Esophagus muscularis mucosa (tissue), 4 donors: ENCODE measurements around the gene SLC30A10. TPM values are rescaled to one million over a fixed set of nuclear protein-coding genes. Genes with fewer than 3 reads are reported as not detected.
"Not testable (repeated sequence)": the region's sequence is repeated elsewhere in the genome, so short reads cannot be mapped to it uniquely, and the experiment has no call there.

ENCODE experiments used
- DNase-seq: peaks from one replicate; pipeline ENCODE4 v3.0.0-alpha.2; 2017; ENCODE audit errors: extremely low spot score
- H3K27ac ChIP-seq, 4 donors: fragments of 200-600 bp; sonication (generic); replicated peaks in 1 of 4; 1 replicate in 3 of 4; 2 replicates in 1 of 4; pipeline ENCODE4 v1.5.1; 2016 to 2019; ENCODE audit warnings: mild to moderate bottlenecking in 1 of 4
- H3K27me3 ChIP-seq, 4 donors: fragments of 200-600 bp; sonication (generic); one replicate each; pipeline versions ENCODE4 v1.5.1 to v1.6.0; 2016 to 2019
- H3K36me3 ChIP-seq, 4 donors: fragments of 200-600 bp; sonication (generic); one replicate each; pipeline ENCODE4 v1.5.1; 2016 to 2019
- H3K4me1 ChIP-seq, 4 donors: fragments of 200-600 bp; sonication (generic); one replicate each; pipeline ENCODE4 v1.5.1; 2016 to 2019
- H3K4me3 ChIP-seq, 4 donors: fragments of 200-600 bp; sonication (generic); 1 replicate in 2 of 4; 2 replicates in 2 of 4; pipeline ENCODE4 v1.5.1; 2016 to 2019; ENCODE audit warnings: mild to moderate bottlenecking in 4 of 4, moderate library complexity in 1 of 4
- H3K9me3 ChIP-seq, 4 donors: fragments of 200-600 bp; sonication (generic); 1 replicate in 3 of 4; 2 replicates in 1 of 4; pipeline ENCODE4 v1.5.1; 2016 to 2019
- EP300 ChIP-seq: sonication (generic); formaldehyde crosslinking; IDR thresholded peaks from one replicate; pipeline ENCODE4 v1.6.1; 2017; ENCODE audit warnings: antibody characterized with exemption
- POLR2A ChIP-seq: fragments of 450-650 bp; IDR thresholded peaks from one replicate; pipeline ENCODE4 v1.6.1; 2017; ENCODE audit warnings: antibody characterized with exemption, moderate library complexity, mild to moderate bottlenecking, low read depth
- POLR2AphosphoS5 ChIP-seq, 2 donors: sonication (generic); formaldehyde crosslinking; IDR thresholded peaks; one replicate each; pipeline ENCODE4 v1.6.1; 2017; ENCODE audit warnings: antibody characterized with exemption in 2 of 2
- WGBS: methylation state at CpG from one replicate; pipeline ENCODE4 v1.1.5; 2018; 5-methylcytosine and 5-hydroxymethylcytosine counted together
- intact Hi-C: fragments of 100-400 bp; cut with DNase I; formaldehyde crosslinking; loops from one replicate; pipeline ENCODE4 v1.15.1; 2023
- small RNA-seq, 3 donors: library from RNA; depleted of rRNA; stranded (forward); fragments of <200 nt; gene quantifications; one replicate each; pipeline ENCODE3, GENCODE V24; 2016
- total RNA-seq, 4 donors: library from RNA; depleted of rRNA; stranded (reverse); fragments of >200 nt; gene quantifications; one replicate each; pipeline versions ENCODE4 v1.1.0 to v1.2.1, GENCODE V29; 2016
- TF ChIP-seq, protein P1 (sequence below), 3 experiments: fragments of 200-600 bp in 2 of 3; fragments of 450-650 bp in 1 of 3; sonication (generic) in 2 of 3; IDR thresholded peaks; one replicate each; pipeline ENCODE4 v1.5.1; 2017 to 2019; ENCODE audit warnings: antibody characterized with exemption in 3 of 3, mild to moderate bottlenecking in 2 of 3, moderate library complexity in 1 of 3

Gene SLC30A10
- total RNA-seq, 4 donors from 2014 or later: not detected

DNA sequence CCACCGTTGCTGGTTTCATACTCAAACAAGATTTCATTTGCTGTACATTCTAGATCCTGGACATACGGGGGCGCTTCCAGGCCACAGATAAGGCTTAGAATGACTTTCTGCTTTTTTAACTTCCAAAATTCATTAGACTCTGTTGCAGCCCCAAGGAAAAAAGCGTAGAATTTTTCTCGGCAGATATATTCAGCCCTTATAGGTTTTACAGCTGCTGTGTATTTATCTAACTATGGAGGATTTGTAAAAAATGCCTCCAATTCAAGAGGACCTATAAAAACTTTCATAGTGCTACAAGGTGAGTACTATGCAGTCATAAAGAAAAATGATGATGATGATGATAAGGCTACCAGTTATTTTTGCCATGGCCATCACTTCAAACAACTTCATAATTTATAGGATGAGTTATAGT lies 51.6 kb downstream of the SLC30A10 start:
- Histone ChIP-seq H3K4me3 (no peak overlapping the region), H3K27ac (no peak overlapping the region), H3K36me3 (no peaks in the 10 kb centered on the region), H3K27me3 (peaks cover 0 to 4% (median 0%) of the 10 kb centered on the region in 4 donors), H3K9me3 (no peaks in the 10 kb centered on the region), H3K4me1 (no peaks in the 10 kb centered on the region)
- TF ChIP-seq EP300 (no peak), POLR2A (no peak), POLR2AphosphoS5 (IDR thresholded peaks at IDR 0.05) (no peak)
- TF ChIP-seq, protein P1, sequence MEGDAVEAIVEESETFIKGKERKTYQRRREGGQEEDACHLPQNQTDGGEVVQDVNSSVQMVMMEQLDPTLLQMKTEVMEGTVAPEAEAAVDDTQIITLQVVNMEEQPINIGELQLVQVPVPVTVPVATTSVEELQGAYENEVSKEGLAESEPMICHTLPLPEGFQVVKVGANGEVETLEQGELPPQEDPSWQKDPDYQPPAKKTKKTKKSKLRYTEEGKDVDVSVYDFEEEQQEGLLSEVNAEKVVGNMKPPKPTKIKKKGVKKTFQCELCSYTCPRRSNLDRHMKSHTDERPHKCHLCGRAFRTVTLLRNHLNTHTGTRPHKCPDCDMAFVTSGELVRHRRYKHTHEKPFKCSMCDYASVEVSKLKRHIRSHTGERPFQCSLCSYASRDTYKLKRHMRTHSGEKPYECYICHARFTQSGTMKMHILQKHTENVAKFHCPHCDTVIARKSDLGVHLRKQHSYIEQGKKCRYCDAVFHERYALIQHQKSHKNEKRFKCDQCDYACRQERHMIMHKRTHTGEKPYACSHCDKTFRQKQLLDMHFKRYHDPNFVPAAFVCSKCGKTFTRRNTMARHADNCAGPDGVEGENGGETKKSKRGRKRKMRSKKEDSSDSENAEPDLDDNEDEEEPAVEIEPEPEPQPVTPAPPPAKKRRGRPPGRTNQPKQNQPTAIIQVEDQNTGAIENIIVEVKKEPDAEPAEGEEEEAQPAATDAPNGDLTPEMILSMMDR (IDR thresholded peaks at IDR 0.05): no peak
- intact Hi-C loops: no loop called here
- 78% methylated on average over 5 of the region's 5 CpGs for WGBS
- no peak for DNase-seq

DNA sequence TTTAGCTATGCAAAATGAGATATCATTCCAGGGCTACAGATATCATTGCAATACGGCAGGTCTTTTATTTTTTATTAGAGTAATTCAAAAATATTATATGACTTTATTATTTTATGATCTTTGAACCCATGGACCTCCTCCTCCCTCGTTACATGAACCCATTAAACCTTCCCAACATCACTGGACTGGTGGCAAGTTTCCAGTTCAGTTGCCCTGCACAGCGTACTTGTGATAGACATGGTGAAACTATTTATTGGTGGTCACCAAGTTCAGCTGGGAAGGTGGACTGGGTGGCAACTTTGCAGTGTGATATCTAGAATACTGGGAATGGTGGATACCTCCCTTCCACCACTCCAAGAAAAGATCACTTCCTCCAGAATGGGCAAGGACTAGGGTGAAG lies 52.5 kb downstream of the SLC30A10 start:
- DNase-seq: no peak
- WGBS: 87% methylated on average over 3 of the region's 3 CpGs
- intact Hi-C loops: no loop called here
- no peak for TF ChIP-seq EP300
- TF ChIP-seq, protein P1 (IDR thresholded peaks at IDR 0.05): no peak
- TF ChIP-seq POLR2AphosphoS5 (IDR thresholded peaks at IDR 0.05): no peak
- no peak for TF ChIP-seq POLR2A
- Histone ChIP-seq H3K36me3 (no peaks in the 10 kb centered on the region), H3K27ac (no peak overlapping the region), H3K9me3 (no peaks in the 10 kb centered on the region), H3K4me1 (no peaks in the 10 kb centered on the region), H3K27me3 (peaks cover 0 to 4% (median 0%) of the 10 kb centered on the region in 4 donors), H3K4me3 (no peak overlapping the region)

DNA sequence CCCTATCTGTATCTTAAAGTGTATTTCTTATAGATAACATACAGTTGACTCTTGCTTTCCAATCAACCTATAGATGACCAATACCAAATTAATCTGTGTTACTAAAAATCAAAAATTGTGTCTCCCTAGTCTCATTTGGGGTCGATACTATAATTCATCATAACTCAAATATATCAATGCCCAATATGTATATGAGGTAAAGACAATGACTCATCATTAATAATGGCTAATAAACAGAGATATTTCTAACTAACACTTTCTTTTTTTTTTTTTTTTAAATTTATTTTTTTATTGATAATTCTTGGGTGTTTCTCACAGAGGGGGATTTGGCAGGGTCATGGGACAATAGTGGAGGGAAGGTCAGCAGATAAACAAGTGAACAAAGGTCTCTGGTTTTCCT lies 55.8 kb downstream of the SLC30A10 start:
- WGBS: 87% methylated on average over 1 of the region's 1 CpG
- H3K36me3 ChIP-seq, H3K27ac ChIP-seq, H3K4me3 ChIP-seq, H3K27me3 ChIP-seq, H3K4me1 ChIP-seq, H3K9me3 ChIP-seq, intact Hi-C loops, DNase-seq: not testable (repeated sequence)

DNA sequence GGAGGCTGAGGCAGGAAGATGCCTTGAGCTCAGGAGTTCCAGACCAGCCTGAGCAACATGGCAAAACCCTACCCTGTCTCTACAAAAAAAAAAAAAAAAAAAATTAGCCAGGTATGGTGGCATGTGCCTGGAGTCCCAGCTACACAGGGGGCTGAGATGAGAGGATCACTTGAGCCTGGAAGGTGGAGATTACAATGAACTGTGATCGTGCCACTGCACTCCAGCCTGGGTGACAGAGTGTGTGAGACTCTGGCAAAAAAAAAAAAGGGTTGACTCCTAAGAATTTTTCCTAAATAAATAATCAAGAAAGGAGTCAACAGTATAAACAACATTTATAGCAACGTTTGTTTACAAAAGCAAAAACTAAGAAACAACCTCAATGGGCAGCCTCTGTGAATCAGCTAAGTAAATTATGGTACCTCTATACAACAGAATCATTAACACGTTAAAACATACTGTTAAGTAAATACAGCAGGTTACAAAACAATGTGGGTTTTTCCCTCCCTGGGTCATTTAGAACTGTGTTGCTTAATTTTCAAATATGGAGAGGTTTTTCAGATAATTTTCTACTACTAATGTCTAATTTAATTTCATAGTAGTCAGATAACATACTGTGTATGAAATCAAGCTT lies 56.8 kb downstream of the SLC30A10 start:
- TF ChIP-seq, protein P1 (IDR thresholded peaks at IDR 0.05): no peak
- Histone ChIP-seq H3K36me3 (no peaks in the 10 kb centered on the region), H3K9me3 (no peaks in the 10 kb centered on the region), H3K4me3 (no peak overlapping the region), H3K27me3 (peaks cover 0 to under 1% (median 0%) of the 10 kb centered on the region in 4 donors), H3K4me1 (no peaks in the 10 kb centered on the region), H3K27ac (no peak overlapping the region)
- no peak for DNase-seq
- intact Hi-C loops: no loop called here
- 61% methylated on average over 3 of the region's 3 CpGs for whole genome bisulfite sequencing

DNA sequence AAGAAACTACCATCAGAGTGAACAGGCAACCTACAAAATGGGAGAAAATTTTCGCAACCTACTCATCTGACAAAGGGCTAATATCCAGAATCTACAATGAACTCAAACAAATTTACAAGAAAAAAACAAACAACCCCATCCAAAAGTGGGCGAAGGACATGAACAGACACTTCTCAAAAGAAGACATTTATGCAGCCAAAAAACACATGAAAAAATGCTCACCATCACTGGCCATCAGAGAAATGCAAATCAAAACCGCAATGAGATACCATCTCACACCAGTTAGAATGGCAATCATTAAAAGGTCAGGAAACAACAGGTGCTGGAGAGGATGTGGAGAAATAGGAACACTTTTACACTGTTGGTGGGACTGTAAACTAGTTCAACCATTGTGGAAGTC lies 59.7 kb downstream of the SLC30A10 start:
- H3K36me3 ChIP-seq, H3K9me3 ChIP-seq, intact Hi-C loops, H3K27me3 ChIP-seq, H3K4me3 ChIP-seq, H3K27ac ChIP-seq, H3K4me1 ChIP-seq, DNase-seq: not testable (repeated sequence)
- 100% methylated on average over 1 of the region's 3 CpGs for WGBS

Small RNAs within 50 kb of the gene (small RNA-seq; reads per million reads assigned to genes)
- 0 reads per million in 3 donors for gene RF00012

Other genes starting within 250 kb of the SLC30A10 start
- gene EPRS1, start 117.9 kb upstream of the SLC30A10 start, total RNA-seq: 10 to 100 TPM; 30.3 to 46.1 (median 40.9) TPM
- 10 to 100 TPM; 11.2 to 14.3 (median 12.6) TPM for gene BPNT1, start 161.2 kb upstream of the SLC30A10 start, total RNA-seq
- gene IARS2, start 165.6 kb upstream of the SLC30A10 start, total RNA-seq: 10 to 100 TPM; 54.8 to 87.7 (median 75.4) TPM